Activated T-helper 2 cell treated with anti-CD3 and anti-CD28 coated beads, Interferon-gamma antibody, Interleukin-2, Interleukin-4, amounts not matched to agents 10 μg/mL and 5 μg/mL and 100 μg/mL, durations not matched to agents 14 hours and 24 hours and 36 hours (primary cell): ENCODE data around the gene KRTAP21-3. TPM values are rescaled to one million over a fixed set of nuclear protein-coding genes. Genes with fewer than 3 reads are reported as not detected.

Experiments
- DNase-seq: peaks from one replicate; pipeline ENCODE4 v3.0.0; 2021; ENCODE audit warnings: low spot score
- H3K27ac Mint-ChIP-seq: one replicate; pipeline ENCODE4 v1.8.0; 2021; ENCODE audit warnings: mixed read lengths
- H3K27me3 Mint-ChIP-seq: one replicate; pipeline ENCODE4 v1.8.0; 2021; ENCODE audit warnings: low read depth, mixed read lengths
- H3K36me3 Mint-ChIP-seq: one replicate; pipeline ENCODE4 v1.8.0; 2021; ENCODE audit warnings: low read depth, mixed read lengths
- H3K4me1 Mint-ChIP-seq: one replicate; pipeline ENCODE4 v1.8.0; 2021; ENCODE audit warnings: low read depth, mixed read lengths
- H3K4me3 Mint-ChIP-seq: one replicate; pipeline ENCODE4 v1.8.0; 2021; ENCODE audit warnings: low read depth, mild to moderate bottlenecking, moderate library complexity, mixed read lengths
- H3K9me3 Mint-ChIP-seq: one replicate; pipeline ENCODE4 v1.8.0; 2021; ENCODE audit warnings: mixed read lengths
- intact Hi-C: fragments of 100-400 bp; cut with micrococcal nuclease; formaldehyde crosslinking; loops from one replicate; pipeline ENCODE4 v1.15.1; 2023
- total RNA-seq: library from RNA; stranded (reverse); gene quantifications from 2 replicates; pipeline ENCODE4 v1.2.3, GENCODE V29; 2022

The KRTAP21-3 gene
- total RNA-seq, 1 donor from 2014 or later = not detected

DNA sequence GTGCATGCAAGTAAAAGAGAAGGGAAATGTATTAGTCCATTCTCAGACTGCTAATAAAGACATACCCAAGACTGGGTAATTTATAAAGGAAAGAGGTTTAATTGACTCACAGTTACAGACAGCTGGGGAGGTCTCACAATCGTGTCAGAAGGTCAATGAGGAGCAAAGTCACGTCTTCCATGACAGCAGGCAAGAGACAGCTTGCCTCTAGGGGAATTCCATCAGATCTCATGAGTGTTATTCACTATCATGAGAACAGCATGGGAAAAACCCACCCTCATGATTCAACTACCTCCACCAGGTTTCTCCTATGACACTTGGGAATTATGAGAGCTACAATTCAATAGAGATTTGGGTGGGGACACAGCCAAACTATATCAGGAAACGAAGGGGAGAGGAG, 8.1 kb downstream of the KRTAP21-3 start:
- Mint-ChIP-seq H3K4me1 (peaks cover 16% of the 10 kb centered on the region), H3K27me3 (no peaks in the 10 kb centered on the region), H3K36me3 (peaks cover 41% of the 10 kb centered on the region), H3K4me3 (no peak overlapping the region), H3K9me3 (peaks cover 57% of the 10 kb centered on the region), H3K27ac (peak overlapping the region; percentile 90)
- no peak for DNase-seq
- intact Hi-C loops = loop anchor here (1.0 to 10.0 kb wide), 2 partner anchors 8 to 1936 kb away; partner anchors contain the start of gene KRTAP21-3

DNA sequence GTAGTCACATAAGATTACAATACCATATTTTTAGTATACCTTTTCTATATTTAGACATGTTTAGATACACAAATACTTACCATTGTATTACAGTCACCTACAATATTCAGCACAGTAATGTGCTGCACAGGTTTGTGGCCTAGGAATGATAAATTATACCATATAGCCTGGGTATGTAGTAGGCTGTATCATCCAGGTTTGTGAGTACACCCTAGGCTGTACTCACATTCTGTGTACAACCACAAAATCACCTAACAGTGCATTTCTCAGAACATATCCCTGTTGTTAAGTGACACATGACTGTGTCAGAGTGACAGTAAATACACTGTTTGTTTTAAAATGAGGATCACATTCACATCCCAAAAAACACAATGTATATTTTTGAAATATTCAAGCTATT, 11.2 kb downstream of the KRTAP21-3 start:
- Mint-ChIP-seq H3K4me3 (no peak overlapping the region), H3K4me1 (peaks cover 10% of the 10 kb centered on the region), H3K9me3 (peaks cover 37% of the 10 kb centered on the region), H3K27ac (no peak overlapping the region), H3K36me3 (peaks cover 22% of the 10 kb centered on the region), H3K27me3 (peaks cover 2% of the 10 kb centered on the region)
- no peak for DNase-seq
- intact Hi-C loops = no loop called here

DNA sequence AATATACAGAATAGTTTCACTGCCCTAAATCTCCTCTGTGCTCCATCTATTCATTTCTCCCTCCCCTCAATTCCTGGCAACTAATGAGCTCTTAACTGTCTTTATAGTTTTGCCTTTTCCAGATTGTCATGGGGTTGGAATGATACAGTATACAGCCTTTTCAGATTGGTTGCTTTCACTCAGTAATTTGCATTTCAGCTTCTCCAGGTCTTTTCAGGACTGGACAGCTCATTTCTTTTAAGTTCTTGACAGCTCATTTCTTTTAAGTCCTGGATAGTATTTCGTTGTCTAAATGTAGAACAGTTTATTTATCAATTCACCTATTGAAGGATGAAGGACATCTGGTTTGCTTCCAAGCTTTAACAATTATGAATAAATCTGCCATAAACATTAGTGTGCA, 22.6 kb downstream of the KRTAP21-3 start:
- Mint-ChIP-seq H3K27ac (no peak overlapping the region), H3K27me3 (peaks cover 7% of the 10 kb centered on the region), H3K36me3 (no peaks in the 10 kb centered on the region), H3K4me1 (no peaks in the 10 kb centered on the region), H3K9me3 (peaks cover 33% of the 10 kb centered on the region), H3K4me3 (no peak overlapping the region)
- DNase-seq = no peak
- intact Hi-C loops = no loop called here

DNA sequence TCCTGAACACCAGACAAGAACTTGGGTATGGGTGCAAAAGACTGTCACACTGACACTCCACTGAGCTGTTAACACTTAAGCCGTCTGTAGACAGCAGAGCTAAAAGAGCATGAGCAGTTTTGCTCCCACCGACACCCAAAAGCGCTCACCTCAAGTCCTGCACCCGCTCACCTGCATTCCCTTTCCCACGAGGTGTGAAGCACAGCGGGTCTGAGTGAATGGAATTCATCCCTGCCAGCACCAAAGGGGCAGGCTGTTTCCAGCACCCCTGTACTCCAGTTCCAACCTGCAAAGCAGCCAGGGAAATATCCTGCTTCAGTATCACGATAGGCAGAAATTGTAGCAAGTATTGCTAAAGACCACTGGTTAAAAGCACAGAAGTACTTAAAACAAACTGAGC, 28.8 kb downstream of the KRTAP21-3 start:
- Mint-ChIP-seq H3K4me1 (no peaks in the 10 kb centered on the region), H3K9me3 (peaks cover 4% of the 10 kb centered on the region), H3K27ac (no peak overlapping the region), H3K27me3 (peaks cover 11% of the 10 kb centered on the region), H3K4me3 (no peak overlapping the region), H3K36me3 (no peaks in the 10 kb centered on the region)
- intact Hi-C loops = no loop called here
- DNase-seq = no peak

DNA sequence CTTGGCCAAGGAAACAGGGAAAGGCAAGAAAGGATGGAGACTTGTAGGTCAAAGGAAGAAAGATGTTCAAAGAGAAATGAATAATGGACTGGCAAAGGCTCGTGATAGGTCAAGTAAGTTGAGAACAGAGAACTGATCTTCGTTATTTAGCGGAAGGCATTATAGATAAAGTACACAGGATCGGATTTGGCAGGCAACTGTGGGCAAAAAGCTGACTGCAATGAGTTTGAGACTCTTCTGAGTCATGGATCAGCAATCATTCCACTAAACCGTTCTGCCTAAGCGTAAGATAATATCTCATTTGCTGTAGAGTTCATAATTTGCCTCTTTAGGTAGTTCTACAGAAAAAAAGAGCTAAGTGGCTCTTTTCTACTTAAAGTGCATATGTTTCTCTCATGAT, 34.1 kb downstream of the KRTAP21-3 start:
- H3K9me3 Mint-ChIP-seq = no peaks in the 10 kb centered on the region
- H3K4me1 Mint-ChIP-seq = no peaks in the 10 kb centered on the region
- no peak for DNase-seq
- no peak overlapping the region for H3K27ac Mint-ChIP-seq
- H3K36me3 Mint-ChIP-seq = no peaks in the 10 kb centered on the region
- no peak overlapping the region for H3K4me3 Mint-ChIP-seq
- intact Hi-C loops = no loop called here
- H3K27me3 Mint-ChIP-seq = peaks cover 8% of the 10 kb centered on the region

DNA sequence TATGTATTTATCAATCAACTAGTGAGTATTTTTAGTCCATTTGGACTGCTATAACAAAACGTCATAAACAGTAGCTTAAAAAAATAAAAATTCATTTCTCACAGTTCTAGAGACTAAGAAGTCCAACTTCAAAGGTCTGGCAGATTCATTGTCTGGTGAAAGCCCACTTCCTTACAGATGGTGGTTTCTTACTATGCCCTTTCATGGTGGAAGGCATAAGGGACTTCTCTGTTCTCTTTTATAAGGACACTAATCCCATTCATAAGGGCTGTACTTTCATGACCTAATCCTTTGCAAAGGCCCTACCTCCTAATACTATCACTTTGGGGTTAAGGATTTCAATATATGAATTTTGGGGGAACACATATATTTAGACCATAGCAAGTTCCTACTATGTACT, 38.0 kb downstream of the KRTAP21-3 start:
- Mint-ChIP-seq H3K27me3 (peaks cover 5% of the 10 kb centered on the region), H3K27ac (no peak overlapping the region), H3K9me3 (no peaks in the 10 kb centered on the region), H3K4me3 (no peak overlapping the region), H3K4me1 (no peaks in the 10 kb centered on the region), H3K36me3 (no peaks in the 10 kb centered on the region)
- intact Hi-C loops = no loop called here
- DNase-seq = no peak

DNA sequence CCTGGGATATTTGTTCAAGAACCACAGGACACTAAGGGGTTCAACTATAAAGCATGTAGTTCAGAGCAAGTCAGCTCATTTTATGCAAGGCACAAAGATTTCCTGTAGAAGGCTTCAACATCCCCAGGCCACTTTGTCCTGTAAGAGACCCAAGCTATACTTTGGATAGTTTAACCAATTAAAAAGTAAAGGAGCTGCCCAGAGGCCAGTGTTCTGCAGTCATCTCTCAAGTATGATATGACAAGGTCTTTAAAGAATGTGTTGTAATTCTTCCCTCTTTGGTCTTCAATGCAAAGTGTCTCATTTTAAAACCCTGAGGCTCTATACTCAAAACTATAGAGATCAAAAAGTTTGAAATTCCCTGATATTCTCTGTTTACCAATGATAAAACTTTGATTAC, 41.8 kb downstream of the KRTAP21-3 start:
- H3K9me3 Mint-ChIP-seq = no peaks in the 10 kb centered on the region
- DNase-seq = no peak
- intact Hi-C loops = no loop called here

DNA sequence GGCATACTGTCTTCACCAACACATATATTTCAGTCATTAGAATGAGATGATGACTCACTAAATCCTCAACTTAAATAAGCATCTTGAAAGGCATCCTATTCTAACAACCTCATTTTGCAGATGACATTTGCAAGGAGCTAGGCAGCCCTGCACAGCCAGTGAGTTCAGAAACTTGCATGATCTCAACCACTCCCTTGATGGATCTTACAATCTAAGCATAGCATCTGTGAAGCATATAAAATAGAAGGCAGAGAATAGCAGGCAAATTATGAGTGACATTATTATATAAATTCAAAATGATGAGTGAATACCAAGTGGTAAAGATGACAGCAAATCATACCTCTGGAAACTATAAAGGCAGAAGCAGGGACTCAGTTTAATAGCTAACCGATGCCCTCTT, 44.3 kb downstream of the KRTAP21-3 start:
- Mint-ChIP-seq H3K4me1 (no peaks in the 10 kb centered on the region), H3K9me3 (peaks cover 15% of the 10 kb centered on the region), H3K27me3 (peaks cover 2% of the 10 kb centered on the region), H3K4me3 (no peak overlapping the region), H3K36me3 (no peaks in the 10 kb centered on the region), H3K27ac (no peak overlapping the region)
- no peak for DNase-seq
- intact Hi-C loops = no loop called here

More for the DNA sequence above, 41.8 kb downstream of the KRTAP21-3 start:
- Mint-ChIP-seq H3K36me3 (no peaks in the 10 kb centered on the region), H3K4me3 (no peak overlapping the region), H3K27ac (no peak overlapping the region), H3K4me1 (no peaks in the 10 kb centered on the region), H3K27me3 (peaks cover 6% of the 10 kb centered on the region)

DNA sequence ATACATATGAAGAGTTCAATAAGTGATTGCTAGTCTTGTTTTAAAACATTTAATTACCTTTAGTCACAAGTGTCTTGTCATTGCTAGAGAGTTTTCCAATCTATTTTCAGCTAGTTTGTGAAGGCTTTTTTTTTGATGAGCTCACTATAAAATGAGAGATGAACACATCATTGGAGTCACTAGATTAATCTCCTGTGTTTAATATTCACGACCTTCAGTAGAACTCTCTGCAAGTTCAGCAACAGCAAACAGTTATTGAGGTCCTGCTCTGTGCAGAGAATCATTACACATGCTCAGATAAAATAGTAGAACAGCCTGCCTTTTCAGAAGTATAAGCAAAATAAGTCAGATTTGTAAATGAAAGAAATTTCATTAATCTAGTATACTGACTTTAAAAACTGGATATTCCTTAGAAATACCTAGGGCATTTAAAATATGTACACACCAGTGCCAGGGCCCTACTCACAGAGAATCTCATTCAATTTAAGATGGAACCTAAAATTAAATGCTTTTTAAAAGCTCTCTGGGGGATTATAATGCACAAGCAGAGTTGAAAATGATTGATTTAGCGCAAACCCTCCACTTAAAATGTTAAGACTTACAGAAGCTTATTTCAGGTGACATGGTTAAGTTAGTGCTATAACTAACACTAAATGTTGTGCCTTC, 45.5 kb downstream of the KRTAP21-3 start:
- Mint-ChIP-seq H3K4me1 (no peaks in the 10 kb centered on the region), H3K4me3 (no peak overlapping the region), H3K27me3 (peaks cover 2% of the 10 kb centered on the region), H3K36me3 (no peaks in the 10 kb centered on the region), H3K27ac (no peak overlapping the region), H3K9me3 (peaks cover 15% of the 10 kb centered on the region)
- intact Hi-C loops = no loop called here
- no peak for DNase-seq

DNA sequence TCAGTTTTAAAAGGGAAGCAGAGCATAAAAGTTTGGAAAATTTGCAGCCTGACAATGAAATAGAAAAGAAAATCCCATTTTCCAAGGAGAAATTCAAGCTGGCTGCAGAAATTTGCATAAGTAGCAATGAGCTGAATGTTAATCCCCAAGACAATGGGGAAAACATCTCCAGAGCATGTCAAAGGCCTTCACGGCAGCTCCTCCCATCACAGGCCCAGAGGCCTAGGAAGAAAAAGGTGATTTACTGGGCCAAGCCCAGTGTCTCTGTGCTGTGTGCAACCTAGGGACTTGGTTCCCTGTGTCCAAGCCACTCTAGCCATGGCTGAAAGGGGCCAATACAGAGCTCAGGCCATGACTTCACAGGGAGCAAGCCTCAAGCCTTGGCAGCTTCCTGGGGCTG, 49.8 kb downstream of the KRTAP21-3 start:
- H3K4me3 Mint-ChIP-seq = no peak overlapping the region
- H3K27ac Mint-ChIP-seq = no peak overlapping the region
- no peak for DNase-seq
- H3K9me3 Mint-ChIP-seq = peaks cover 15% of the 10 kb centered on the region
- intact Hi-C loops = no loop called here
- H3K4me1 Mint-ChIP-seq = no peaks in the 10 kb centered on the region
- H3K27me3 Mint-ChIP-seq = no peaks in the 10 kb centered on the region
- H3K36me3 Mint-ChIP-seq = no peaks in the 10 kb centered on the region

Other genes with a start within 250 kb of the KRTAP21-3 start
- not detected in 2 replicates for gene KRTAP19-1, start 238.4 kb downstream of the KRTAP21-3 start, total RNA-seq
- not detected in 2 replicates for gene KRTAP19-2, start 231.3 kb downstream of the KRTAP21-3 start, total RNA-seq
- gene KRTAP19-3, start 226.8 kb downstream of the KRTAP21-3 start, total RNA-seq = not detected in 2 replicates
- gene KRTAP19-4, start 221.6 kb downstream of the KRTAP21-3 start, total RNA-seq = not detected in 2 replicates
- not detected in 2 replicates for gene KRTAP19-5, start 216.6 kb downstream of the KRTAP21-3 start, total RNA-seq
- gene KRTAP19-6, start 176.9 kb downstream of the KRTAP21-3 start, total RNA-seq = not detected in 2 replicates
- not detected in 2 replicates for gene KRTAP19-7, start 157.5 kb downstream of the KRTAP21-3 start, total RNA-seq
- gene KRTAP22-2, start 128.4 kb downstream of the KRTAP21-3 start, total RNA-seq = not detected in 2 replicates
- not detected in 2 replicates for gene KRTAP6-3, start 126.3 kb downstream of the KRTAP21-3 start, total RNA-seq
- gene KRTAP6-2, start 119.9 kb downstream of the KRTAP21-3 start, total RNA-seq = not detected in 2 replicates
- gene KRTAP22-1, start 117.7 kb downstream of the KRTAP21-3 start, total RNA-seq = not detected in 2 replicates
- not detected in 2 replicates for gene KRTAP6-1, start 104.8 kb downstream of the KRTAP21-3 start, total RNA-seq
- gene KRTAP20-1, start 102.4 kb downstream of the KRTAP21-3 start, total RNA-seq = not detected in 2 replicates
- gene KRTAP20-4, start 98.2 kb downstream of the KRTAP21-3 start, total RNA-seq = not detected in 2 replicates
- gene KRTAP20-2, start 83.6 kb downstream of the KRTAP21-3 start, total RNA-seq = not detected in 2 replicates
- not detected in 2 replicates for gene KRTAP20-3, start 75.9 kb downstream of the KRTAP21-3 start, total RNA-seq
- not detected in 2 replicates for gene KRTAP21-2, start 28.5 kb upstream of the KRTAP21-3 start, total RNA-seq
- gene KRTAP21-1, start 36.7 kb upstream of the KRTAP21-3 start, total RNA-seq = not detected in 2 replicates
- not detected in 2 replicates for gene KRTAP8-1, start 94.5 kb upstream of the KRTAP21-3 start, total RNA-seq
- gene KRTAP7-1, start 111.0 kb upstream of the KRTAP21-3 start, total RNA-seq = not detected in 2 replicates
- gene KRTAP11-1, start 162.8 kb upstream of the KRTAP21-3 start, total RNA-seq = not detected in 2 replicates